GM23338 (cell line): Measurements from ENCODE around the gene RNF145.

Source experiments
- CREB1 ChIP-seq: fragments of 250-450 bp; sonication (Bioruptor Pico); IDR thresholded peaks from 2 replicates; pipeline ENCODE4 v1.5.0; 2020; ENCODE audit warnings: low read depth, mild to moderate bottlenecking, moderate library complexity
- EZH2 ChIP-seq: fragments of 200-600 bp; sonication (generic); IDR thresholded peaks from one replicate; pipeline ENCODE4 v1.8.0; 2017; ENCODE audit warnings: antibody characterized with exemption, mild to moderate bottlenecking, low read depth; ENCODE audit not compliant: unreplicated experiment
- EZH2phosphoT487 ChIP-seq: fragments of 200-600 bp; sonication (generic); IDR thresholded peaks from one replicate; pipeline ENCODE4 v1.8.1; 2018; ENCODE audit warnings: antibody characterized with exemption; ENCODE audit not compliant: unreplicated experiment
- JUNB ChIP-seq: IDR thresholded peaks from one replicate; pipeline ENCODE4 v1.6.1; 2016; ENCODE audit warnings: antibody characterized with exemption; ENCODE audit not compliant: unreplicated experiment
- NANOG ChIP-seq: IDR thresholded peaks from 2 replicates; pipeline ENCODE4 v1.6.1; 2016; ENCODE audit warnings: antibody characterized with exemption, borderline replicate concordance
- POLR2AphosphoS5 ChIP-seq: IDR thresholded peaks from 2 replicates; pipeline ENCODE4 v1.6.1; 2016; ENCODE audit warnings: antibody characterized with exemption, low read depth
- STAT1 ChIP-seq: IDR thresholded peaks from one replicate; pipeline ENCODE4 v1.6.1; 2016; ENCODE audit warnings: antibody characterized with exemption; ENCODE audit not compliant: unreplicated experiment
- ZNF114 ChIP-seq: fragments of 250-450 bp; sonication (Bioruptor Pico); IDR thresholded peaks from 2 replicates; pipeline ENCODE4 v1.5.0; 2020; ENCODE audit warnings: mild to moderate bottlenecking, moderate library complexity
- ZNF331 ChIP-seq: fragments of 250-450 bp; sonication (Bioruptor Pico); IDR thresholded peaks from 2 replicates; pipeline ENCODE4 v1.5.0; 2020; ENCODE audit warnings: low read depth, mild to moderate bottlenecking, moderate library complexity
- TF ChIP-seq, protein P1 (sequence below): IDR thresholded peaks from one replicate; pipeline ENCODE4 v1.6.1; 2018; ENCODE audit warnings: antibody characterized with exemption; ENCODE audit not compliant: unreplicated experiment
- TF ChIP-seq, protein P2 (sequence below), 2 experiments: fragments of 200-600 bp in 1 of 2; sonication (generic) in 1 of 2; conservative IDR thresholded peaks; 2 replicates each; pipeline versions ENCODE4 v1.5.1 to v1.6.1; 2016 to 2017; ENCODE audit warnings: antibody characterized with exemption in 2 of 2, low read depth in 2 of 2, mild to moderate bottlenecking in 2 of 2, moderate library complexity in 1 of 2
- TF ChIP-seq, protein P3 (sequence below): IDR thresholded peaks from 2 replicates; pipeline ENCODE4 v1.6.1; 2016; ENCODE audit warnings: antibody characterized with exemption

DNA sequence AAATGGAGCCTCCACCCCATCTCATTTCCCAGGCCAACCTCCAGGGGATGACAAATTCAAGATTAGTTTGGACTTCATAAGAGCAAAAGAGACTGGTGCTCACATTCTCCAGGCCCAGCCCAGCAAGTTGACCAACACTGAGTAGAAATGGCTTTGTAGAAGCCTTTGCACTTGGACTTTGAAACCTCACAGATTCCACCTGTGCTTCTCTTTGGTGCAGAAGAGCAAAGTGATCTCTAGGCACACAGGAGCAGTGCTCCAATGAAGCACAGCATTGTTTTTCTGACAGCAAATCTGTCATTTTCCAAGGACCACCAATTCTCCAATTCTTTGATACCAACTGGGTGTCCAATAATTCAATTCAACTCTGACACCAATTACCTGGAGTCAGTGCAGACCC is 17.1 kb upstream of the RNF145 start:
- TF ChIP-seq, protein P1, sequence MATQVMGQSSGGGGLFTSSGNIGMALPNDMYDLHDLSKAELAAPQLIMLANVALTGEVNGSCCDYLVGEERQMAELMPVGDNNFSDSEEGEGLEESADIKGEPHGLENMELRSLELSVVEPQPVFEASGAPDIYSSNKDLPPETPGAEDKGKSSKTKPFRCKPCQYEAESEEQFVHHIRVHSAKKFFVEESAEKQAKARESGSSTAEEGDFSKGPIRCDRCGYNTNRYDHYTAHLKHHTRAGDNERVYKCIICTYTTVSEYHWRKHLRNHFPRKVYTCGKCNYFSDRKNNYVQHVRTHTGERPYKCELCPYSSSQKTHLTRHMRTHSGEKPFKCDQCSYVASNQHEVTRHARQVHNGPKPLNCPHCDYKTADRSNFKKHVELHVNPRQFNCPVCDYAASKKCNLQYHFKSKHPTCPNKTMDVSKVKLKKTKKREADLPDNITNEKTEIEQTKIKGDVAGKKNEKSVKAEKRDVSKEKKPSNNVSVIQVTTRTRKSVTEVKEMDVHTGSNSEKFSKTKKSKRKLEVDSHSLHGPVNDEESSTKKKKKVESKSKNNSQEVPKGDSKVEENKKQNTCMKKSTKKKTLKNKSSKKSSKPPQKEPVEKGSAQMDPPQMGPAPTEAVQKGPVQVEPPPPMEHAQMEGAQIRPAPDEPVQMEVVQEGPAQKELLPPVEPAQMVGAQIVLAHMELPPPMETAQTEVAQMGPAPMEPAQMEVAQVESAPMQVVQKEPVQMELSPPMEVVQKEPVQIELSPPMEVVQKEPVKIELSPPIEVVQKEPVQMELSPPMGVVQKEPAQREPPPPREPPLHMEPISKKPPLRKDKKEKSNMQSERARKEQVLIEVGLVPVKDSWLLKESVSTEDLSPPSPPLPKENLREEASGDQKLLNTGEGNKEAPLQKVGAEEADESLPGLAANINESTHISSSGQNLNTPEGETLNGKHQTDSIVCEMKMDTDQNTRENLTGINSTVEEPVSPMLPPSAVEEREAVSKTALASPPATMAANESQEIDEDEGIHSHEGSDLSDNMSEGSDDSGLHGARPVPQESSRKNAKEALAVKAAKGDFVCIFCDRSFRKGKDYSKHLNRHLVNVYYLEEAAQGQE: no peak
- TF ChIP-seq, protein P2, sequence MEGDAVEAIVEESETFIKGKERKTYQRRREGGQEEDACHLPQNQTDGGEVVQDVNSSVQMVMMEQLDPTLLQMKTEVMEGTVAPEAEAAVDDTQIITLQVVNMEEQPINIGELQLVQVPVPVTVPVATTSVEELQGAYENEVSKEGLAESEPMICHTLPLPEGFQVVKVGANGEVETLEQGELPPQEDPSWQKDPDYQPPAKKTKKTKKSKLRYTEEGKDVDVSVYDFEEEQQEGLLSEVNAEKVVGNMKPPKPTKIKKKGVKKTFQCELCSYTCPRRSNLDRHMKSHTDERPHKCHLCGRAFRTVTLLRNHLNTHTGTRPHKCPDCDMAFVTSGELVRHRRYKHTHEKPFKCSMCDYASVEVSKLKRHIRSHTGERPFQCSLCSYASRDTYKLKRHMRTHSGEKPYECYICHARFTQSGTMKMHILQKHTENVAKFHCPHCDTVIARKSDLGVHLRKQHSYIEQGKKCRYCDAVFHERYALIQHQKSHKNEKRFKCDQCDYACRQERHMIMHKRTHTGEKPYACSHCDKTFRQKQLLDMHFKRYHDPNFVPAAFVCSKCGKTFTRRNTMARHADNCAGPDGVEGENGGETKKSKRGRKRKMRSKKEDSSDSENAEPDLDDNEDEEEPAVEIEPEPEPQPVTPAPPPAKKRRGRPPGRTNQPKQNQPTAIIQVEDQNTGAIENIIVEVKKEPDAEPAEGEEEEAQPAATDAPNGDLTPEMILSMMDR (conservative IDR thresholded peaks at IDR 0.05; ENCODE audit: low read depth in 2 of 2): no peak
- TF ChIP-seq EZH2 (no peak), POLR2AphosphoS5 (no peak), JUNB (no peak), EZH2phosphoT487 (no peak), CREB1 (CRISPR knock-in tag) (no peak), ZNF114 (CRISPR knock-in tag) (no peak), ZNF331 (no peak), STAT1 (no peak), NANOG (no peak)
- TF ChIP-seq, protein P3, sequence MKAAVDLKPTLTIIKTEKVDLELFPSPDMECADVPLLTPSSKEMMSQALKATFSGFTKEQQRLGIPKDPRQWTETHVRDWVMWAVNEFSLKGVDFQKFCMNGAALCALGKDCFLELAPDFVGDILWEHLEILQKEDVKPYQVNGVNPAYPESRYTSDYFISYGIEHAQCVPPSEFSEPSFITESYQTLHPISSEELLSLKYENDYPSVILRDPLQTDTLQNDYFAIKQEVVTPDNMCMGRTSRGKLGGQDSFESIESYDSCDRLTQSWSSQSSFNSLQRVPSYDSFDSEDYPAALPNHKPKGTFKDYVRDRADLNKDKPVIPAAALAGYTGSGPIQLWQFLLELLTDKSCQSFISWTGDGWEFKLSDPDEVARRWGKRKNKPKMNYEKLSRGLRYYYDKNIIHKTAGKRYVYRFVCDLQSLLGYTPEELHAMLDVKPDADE: no peak
